Activated CD8-positive, alpha-beta T cell treated with anti-CD3 and anti-CD28 coated beads for 36 hours (primary cell): ENCODE data around the gene ERGIC1. TPM values are rescaled to one million over a fixed set of nuclear protein-coding genes. Genes with fewer than 3 reads are reported as not detected.
A peak's percentile ranks its signal among the peaks of the same experiment; 100 is the strongest.

Source experiments
- ATAC-seq: fragments of 200-7000 bp; cut with Tn5 transposase; one replicate; pipeline ENCODE4 v1.10.0; 2021; ENCODE audit warnings: mild to moderate bottlenecking, moderate library complexity
- CTCF ChIA-PET: fragments of 350-600 bp; sonication (Branson Sonifier 250); formaldehyde crosslinking; loops from one replicate; lab custom pipeline; 2021; ENCODE audit warnings: antibody characterized with exemption; lab: Charles Lee
- POLR2A ChIA-PET: fragments of 350-600 bp; sonication (Branson Sonifier 250); formaldehyde crosslinking; loops from one replicate; lab custom pipeline; 2021; ENCODE audit warnings: antibody characterized with exemption; lab: Charles Lee
- DNase-seq: peaks from one replicate; pipeline ENCODE4 v3.0.0-alpha.2; 2020
- H3K27ac Mint-ChIP-seq: one replicate; pipeline ENCODE4 v1.8.0; 2021; ENCODE audit warnings: mild to moderate bottlenecking, mixed read lengths
- H3K27me3 Mint-ChIP-seq: one replicate; pipeline ENCODE4 v1.8.0; 2021; ENCODE audit warnings: mixed read lengths
- H3K36me3 Mint-ChIP-seq: one replicate; pipeline ENCODE4 v1.8.0; 2021; ENCODE audit warnings: low read depth, mixed read lengths
- H3K4me1 Mint-ChIP-seq: one replicate; pipeline ENCODE4 v1.8.0; 2021; ENCODE audit warnings: low read depth, mixed read lengths
- H3K4me3 Mint-ChIP-seq: one replicate; pipeline ENCODE4 v1.8.0; 2021; ENCODE audit warnings: mild to moderate bottlenecking, moderate library complexity, mixed read lengths
- H3K9me3 Mint-ChIP-seq: one replicate; pipeline ENCODE4 v1.8.0; 2021; ENCODE audit warnings: mixed read lengths
- CTCF ChIP-seq: fragments of 200-600 bp; IDR thresholded peaks from one replicate; pipeline ENCODE4 v1.8.0; 2022; ENCODE audit warnings: antibody characterized with exemption, mild to moderate bottlenecking
- intact Hi-C: fragments of 100-400 bp; cut with micrococcal nuclease; formaldehyde crosslinking; loops from one replicate; pipeline ENCODE4 v1.10.0; 2022
- total RNA-seq, 2 experiments: library from RNA; stranded (reverse); gene quantifications; one replicate each; pipeline ENCODE4 v1.2.3, GENCODE V29; 2021

The ERGIC1 gene
- total RNA-seq, 2 experiments from 2014 or later = 56.1 to 57.0 TPM

- POLR2A ChIA-PET = no interaction called here
- no peak overlapping the region for H3K27ac Mint-ChIP-seq
- no peak for TF ChIP-seq CTCF
- DNase-seq = no peak
- H3K4me3 Mint-ChIP-seq = no peak overlapping the region
- intact Hi-C loops = no loop called here
- ATAC-seq = no peak
- CTCF ChIA-PET = interaction anchor here (1.1 to 1.4 kb wide), 2 partner anchors 185 to 188 kb away, joined by 3 read pairs; no protein-coding TSS in a partner anchor
- H3K4me1 Mint-ChIP-seq = peaks cover 3% of the 10 kb centered on the region
- no peaks in the 10 kb centered on the region for H3K9me3 Mint-ChIP-seq
- H3K36me3 Mint-ChIP-seq = peaks cover 5% of the 10 kb centered on the region
- H3K27me3 Mint-ChIP-seq = no peaks in the 10 kb centered on the region
These were observed 67.1 kb downstream of the ERGIC1 start for GRCh38 chr5:172901012-172901780.

GRCh38 chr5:172901788-172902496, 67.9 kb downstream of the ERGIC1 start:
- Mint-ChIP-seq H3K4me3 (no peak overlapping the region), H3K4me1 (peaks cover 9% of the 10 kb centered on the region), H3K9me3 (no peaks in the 10 kb centered on the region), H3K27ac (no peak overlapping the region), H3K27me3 (no peaks in the 10 kb centered on the region), H3K36me3 (peaks cover 5% of the 10 kb centered on the region)
- ChIA-PET CTCF (interaction anchor here (0.7 kb wide), 1 partner anchor 188 kb away, joined by 4 read pairs; no protein-coding TSS in a partner anchor), POLR2A (no interaction called here)
- ATAC-seq (no peak), DNase-seq (no peak)
- intact Hi-C loops = no loop called here
- TF ChIP-seq CTCF = no peak

- intact Hi-C loops = no loop called here
- no peak overlapping the region for H3K27ac Mint-ChIP-seq
- H3K9me3 Mint-ChIP-seq = no peaks in the 10 kb centered on the region
- H3K36me3 Mint-ChIP-seq = peaks cover 5% of the 10 kb centered on the region
- peaks cover 9% of the 10 kb centered on the region for H3K4me1 Mint-ChIP-seq
- CTCF ChIA-PET = interaction anchor here (0.7 kb wide), 1 partner anchor 189 kb away, joined by 4 read pairs; no protein-coding TSS in a partner anchor
- H3K27me3 Mint-ChIP-seq = no peaks in the 10 kb centered on the region
- peak; percentile 17 for ATAC-seq
- DNase-seq = no peak
- no peak for TF ChIP-seq CTCF
- no peak overlapping the region for H3K4me3 Mint-ChIP-seq
- POLR2A ChIA-PET = no interaction called here
These were observed 68.7 kb downstream of the ERGIC1 start for GRCh38 chr5:172902497-172903472.

- no peak for ATAC-seq
- no peak for TF ChIP-seq CTCF
- Mint-ChIP-seq H3K27ac (no peak overlapping the region), H3K4me3 (no peak overlapping the region), H3K9me3 (no peaks in the 10 kb centered on the region), H3K27me3 (no peaks in the 10 kb centered on the region), H3K4me1 (peaks cover 9% of the 10 kb centered on the region), H3K36me3 (peaks cover 5% of the 10 kb centered on the region)
- intact Hi-C loops = no loop called here
- DNase-seq = no peak
- CTCF ChIA-PET = no interaction called here
- POLR2A ChIA-PET = interaction anchor here (0.8 kb wide), 1 partner anchor 181 kb away, joined by 3 read pairs; no protein-coding TSS in a partner anchor
These were observed 69.7 kb downstream of the ERGIC1 start for GRCh38 chr5:172903790-172904189.
